ENCODE measurements around the gene OR2H2.

OR2H2 gene

GRCh38 chr6:29631209-29631810, 46.4 kb downstream of the OR2H2 start:
- DNase-seq: no peak

- DNase-seq: no peak
Measured at GRCh38 chr6:29631860-29632731, 47.2 kb downstream of the OR2H2 start.

- peak; percentile 68 for DNase-seq
Measured at GRCh38 chr6:29632789-29633533, 48.0 kb downstream of the OR2H2 start, which contains the start of gene GABBR1. Gene GABBR1, minus strand, starts transcription at chr6:29633183. Its CDS starts 798 bp downstream, at chr6:29632385.

GRCh38 chr6:29633534-29633905, 48.6 kb downstream of the OR2H2 start:
- DNase-seq: no peak

- no peak for DNase-seq
Measured at GRCh38 chr6:29637247-29637646, 52.3 kb downstream of the OR2H2 start.
